ENCODE results near the gene XIRP2. TPM values are rescaled to one million over a fixed set of nuclear protein-coding genes. Genes with fewer than 3 reads are reported as not detected.

The XIRP2 gene
- total RNA-seq, 1 experiment from 2014 or later: not detected

DNA sequence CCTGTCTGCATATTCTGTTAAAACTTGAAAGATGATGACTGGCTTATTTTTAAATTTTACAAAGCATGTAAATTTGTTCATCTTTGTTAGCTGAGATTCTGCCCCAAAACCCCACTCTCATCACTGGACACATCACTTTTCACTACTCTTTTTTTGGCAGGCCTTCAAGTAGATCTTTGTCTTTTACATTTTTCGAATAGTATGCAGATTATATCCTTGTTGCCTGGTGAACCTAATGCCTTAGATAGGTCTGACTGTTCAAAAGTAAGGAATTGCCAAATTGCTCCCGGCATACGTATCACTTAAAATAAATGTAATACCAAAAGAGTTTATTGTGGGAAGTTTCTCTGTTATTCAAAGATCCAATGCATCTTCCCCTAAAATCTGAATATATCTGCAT is 303.3 kb downstream of the XIRP2 start:
- Histone ChIP-seq H3K27me3 (no peaks in the 10 kb centered on the region), H3K36me3 (no peaks in the 10 kb centered on the region), H3K4me3 (no peak overlapping the region), H3K9me3 (no peaks in the 10 kb centered on the region)
- no peak for DNase-seq

DNA sequence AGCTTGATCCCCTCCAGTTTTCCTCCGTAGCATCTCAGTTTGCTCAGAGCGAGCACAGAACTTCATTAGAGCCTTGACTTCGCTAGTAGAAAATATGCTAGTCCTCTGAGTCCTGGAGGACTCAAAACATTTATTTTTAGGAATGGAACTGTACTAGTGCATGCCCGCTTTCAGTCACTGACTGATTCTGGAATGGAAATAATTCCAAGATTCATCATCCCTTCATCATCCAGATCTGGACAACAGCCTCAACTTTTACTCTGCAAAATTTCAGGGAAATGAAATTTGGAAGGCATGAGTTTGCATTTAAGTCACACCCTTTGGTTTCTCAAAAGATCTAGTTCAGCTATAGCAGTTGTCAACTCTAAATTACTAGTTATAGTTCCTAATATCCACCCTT is 304.6 kb downstream of the XIRP2 start:
- H3K27me3 ChIP-seq: no peaks in the 10 kb centered on the region
- H3K4me3 ChIP-seq: no peak overlapping the region
- no peaks in the 10 kb centered on the region for H3K36me3 ChIP-seq
- H3K9me3 ChIP-seq: no peaks in the 10 kb centered on the region
- no peak for DNase-seq

DNA sequence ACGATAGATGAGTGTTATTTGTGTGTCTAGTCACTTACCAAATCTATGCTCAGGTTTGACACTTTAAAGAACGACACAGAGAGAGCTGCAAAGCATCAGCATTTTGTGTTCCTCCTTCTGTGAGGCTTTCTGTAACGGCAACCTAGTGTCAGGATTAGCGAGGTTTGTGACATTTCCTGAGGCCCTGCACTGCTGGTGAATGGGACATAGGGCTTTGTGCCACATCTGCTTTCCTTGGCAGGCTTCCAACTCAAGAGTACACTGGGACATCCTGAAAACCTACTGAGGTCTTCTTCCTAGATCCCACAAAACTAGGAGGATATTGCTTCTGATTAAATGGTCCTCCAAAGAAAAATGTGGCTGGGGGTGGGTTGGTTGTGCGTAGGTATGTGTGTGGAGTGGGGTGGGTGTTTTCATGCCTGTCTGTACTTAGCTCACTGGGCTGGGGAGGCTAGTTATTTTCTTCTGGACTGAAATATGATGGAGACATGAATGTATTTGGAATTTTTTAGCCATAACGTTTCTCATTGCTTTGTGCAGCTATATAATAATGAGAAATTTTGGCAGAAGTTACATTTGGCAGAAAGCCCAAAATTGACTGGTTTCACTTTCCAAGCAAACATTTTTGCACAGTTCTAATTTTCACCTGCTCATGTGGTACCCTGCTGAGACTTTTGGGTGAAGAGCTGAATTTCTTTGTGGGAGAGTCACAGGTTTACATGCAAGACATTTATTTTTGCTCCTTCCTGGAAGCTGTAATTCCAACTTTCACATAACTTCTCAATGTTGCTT is 308.4 kb downstream of the XIRP2 start:
- peak; percentile 46 for DNase-seq
- Histone ChIP-seq H3K9me3 (no peaks in the 10 kb centered on the region), H3K27me3 (no peaks in the 10 kb centered on the region), H3K4me3 (no peak overlapping the region), H3K36me3 (no peaks in the 10 kb centered on the region)

DNA sequence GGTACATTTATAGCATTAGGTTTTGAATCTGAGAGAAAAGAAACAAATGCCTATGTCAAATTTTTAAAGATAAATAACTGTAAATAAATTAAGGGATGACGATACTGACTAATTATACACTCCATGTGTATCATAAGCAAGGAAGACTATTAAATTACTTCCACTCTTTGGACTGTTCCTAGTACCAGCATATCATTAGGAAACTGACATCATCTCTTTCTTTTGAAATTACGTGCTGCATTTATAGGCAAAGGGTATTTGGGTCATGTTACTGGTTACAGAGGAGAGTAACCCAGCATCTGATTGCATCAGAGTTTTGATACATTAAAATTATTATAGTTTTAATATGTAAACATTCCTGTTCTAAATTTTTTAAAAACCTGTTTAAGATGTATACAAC is 309.7 kb downstream of the XIRP2 start:
- Histone ChIP-seq H3K27me3 (no peaks in the 10 kb centered on the region), H3K9me3 (no peaks in the 10 kb centered on the region), H3K36me3 (no peaks in the 10 kb centered on the region), H3K4me3 (no peak overlapping the region)
- DNase-seq: no peak

DNA sequence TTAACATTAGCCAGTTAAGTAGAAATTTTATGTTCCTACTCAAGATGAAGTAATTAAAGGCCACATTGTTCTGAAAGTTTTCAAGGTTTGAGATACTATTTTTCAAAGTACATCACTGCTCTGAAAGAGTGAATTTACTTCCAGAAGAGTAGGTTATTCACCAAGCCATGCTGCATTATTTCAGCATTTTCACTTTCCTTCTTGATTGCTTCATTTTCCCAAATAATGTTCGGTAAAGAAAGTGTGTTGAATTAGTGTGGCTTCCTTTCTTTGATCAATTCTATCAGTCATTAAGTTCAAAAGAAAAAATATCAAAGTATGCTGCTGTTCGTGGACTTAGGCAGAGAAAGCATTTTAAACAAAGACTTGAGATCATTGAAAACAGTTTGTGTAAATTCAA is 310.3 kb downstream of the XIRP2 start:
- Histone ChIP-seq H3K36me3 (no peaks in the 10 kb centered on the region), H3K27me3 (no peaks in the 10 kb centered on the region), H3K4me3 (no peak overlapping the region), H3K9me3 (no peaks in the 10 kb centered on the region)
- no peak for DNase-seq

DNA sequence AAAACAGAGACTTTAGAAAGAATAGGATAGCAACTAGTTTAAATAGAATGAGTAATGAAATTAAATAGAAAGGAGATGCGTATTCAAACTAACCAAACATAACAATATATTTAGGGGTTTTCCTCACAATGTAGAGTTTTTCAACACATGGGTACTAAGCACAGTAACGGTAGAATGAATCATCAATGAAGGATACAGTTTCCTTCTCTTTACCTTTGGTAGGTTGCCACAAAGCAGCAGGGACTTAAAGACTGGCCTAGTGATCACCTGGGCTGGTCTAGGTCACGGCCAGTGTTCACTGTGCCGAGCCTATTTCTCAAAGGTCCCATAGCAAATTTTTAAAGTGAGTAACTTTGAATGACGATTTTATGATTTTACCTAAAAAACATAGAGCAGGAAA is 311.7 kb downstream of the XIRP2 start:
- Histone ChIP-seq H3K36me3 (no peaks in the 10 kb centered on the region), H3K4me3 (no peak overlapping the region), H3K9me3 (no peaks in the 10 kb centered on the region), H3K27me3 (no peaks in the 10 kb centered on the region)
- no peak for DNase-seq

DNA sequence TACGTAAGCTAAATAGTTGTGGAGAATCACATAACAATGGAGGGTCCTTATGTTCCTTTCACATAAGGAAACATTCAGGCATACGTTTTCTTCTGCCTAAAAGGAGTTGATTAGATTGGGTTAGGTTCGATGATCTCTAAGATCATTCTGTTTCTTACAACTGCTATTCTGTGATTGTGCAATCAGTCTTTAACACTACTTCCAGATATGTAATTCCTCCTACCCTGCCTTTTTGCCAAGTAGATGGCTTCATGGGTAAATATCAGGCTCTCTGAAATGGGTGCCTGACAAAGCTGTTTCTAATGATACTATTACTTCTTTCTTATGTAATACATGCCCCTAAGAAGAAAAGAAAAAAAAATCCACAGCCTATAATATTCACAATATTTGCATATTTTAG is 321.5 kb downstream of the XIRP2 start:
- H3K36me3 ChIP-seq: no peaks in the 10 kb centered on the region
- no peak for DNase-seq
- H3K4me3 ChIP-seq: no peak overlapping the region
- no peaks in the 10 kb centered on the region for H3K27me3 ChIP-seq
- no peaks in the 10 kb centered on the region for H3K9me3 ChIP-seq

DNA sequence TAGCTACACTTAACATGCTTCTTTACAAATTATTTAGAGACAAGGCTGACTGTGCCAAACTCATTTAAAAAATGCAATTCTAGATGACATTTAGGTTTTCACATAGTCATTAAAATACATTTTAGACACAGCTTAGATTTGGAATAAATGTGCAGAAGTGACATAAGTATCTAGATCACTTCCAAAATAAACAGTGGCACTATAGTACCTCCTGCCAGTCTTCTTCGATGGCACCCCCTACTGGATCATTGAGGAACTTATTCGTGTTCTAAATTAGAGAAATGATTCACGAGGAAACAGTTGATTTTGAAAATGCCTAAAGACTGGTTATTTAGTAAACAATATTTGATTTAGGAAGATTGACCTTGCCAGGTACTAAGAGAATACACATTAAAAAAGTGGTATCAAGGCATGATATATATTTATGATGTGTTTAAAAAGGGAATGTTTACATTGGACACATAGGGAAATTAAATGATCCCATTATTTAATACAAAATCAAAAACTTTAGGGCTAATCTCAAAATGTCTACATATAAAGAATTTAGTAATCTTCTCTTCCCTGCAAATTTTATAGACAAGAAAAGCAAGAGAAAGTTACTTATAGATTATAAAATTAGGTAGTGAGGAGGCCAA is 323.9 kb downstream of the XIRP2 start:
- peak; percentile 10 for DNase-seq
- Histone ChIP-seq H3K4me3 (no peak overlapping the region), H3K36me3 (no peaks in the 10 kb centered on the region), H3K27me3 (no peaks in the 10 kb centered on the region), H3K9me3 (no peaks in the 10 kb centered on the region)

DNA sequence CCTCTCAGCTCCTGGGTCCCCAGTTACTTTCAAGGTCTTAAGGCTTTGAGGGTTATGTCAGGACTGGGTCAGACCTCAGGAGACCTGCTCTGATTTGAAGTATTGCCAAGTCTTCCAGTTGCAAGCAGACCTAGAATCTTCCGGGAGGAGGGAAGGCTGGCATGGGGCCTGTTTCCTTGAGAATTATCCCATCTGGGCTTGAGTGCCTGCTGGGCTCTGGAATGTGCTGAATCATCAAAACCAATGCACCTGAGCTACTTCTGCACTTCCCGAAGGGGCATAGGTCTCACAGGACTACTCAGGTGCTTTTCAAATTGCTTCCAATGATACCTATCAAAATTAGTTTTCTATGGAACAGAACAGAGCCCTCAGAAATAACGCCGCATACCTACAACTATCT is 327.3 kb downstream of the XIRP2 start:
- no peak for DNase-seq
- Histone ChIP-seq H3K9me3 (no peaks in the 10 kb centered on the region), H3K4me3 (no peak overlapping the region), H3K27me3 (no peaks in the 10 kb centered on the region), H3K36me3 (no peaks in the 10 kb centered on the region)

DNA sequence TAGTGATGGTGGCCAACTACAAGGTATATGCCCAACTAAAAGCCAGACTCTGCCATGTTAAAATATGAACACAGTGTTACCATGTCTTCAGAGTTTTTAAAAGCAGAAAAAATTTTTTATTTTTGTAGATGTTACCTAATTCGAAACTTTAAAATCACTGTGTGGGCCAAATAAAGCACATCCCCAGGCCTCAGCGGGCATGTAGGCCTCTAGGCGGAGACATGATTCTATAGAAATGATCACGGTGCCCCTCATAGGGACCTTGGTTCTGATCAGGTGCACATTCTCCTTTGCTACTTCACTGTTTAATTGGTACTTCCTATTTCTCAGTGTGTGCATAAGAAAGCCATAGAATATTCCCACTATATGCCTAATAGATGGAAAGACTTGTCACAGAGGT is 349.2 kb downstream of the XIRP2 start:
- Histone ChIP-seq H3K9me3 (no peaks in the 10 kb centered on the region), H3K36me3 (no peaks in the 10 kb centered on the region), H3K27me3 (no peaks in the 10 kb centered on the region), H3K4me3 (no peak overlapping the region)
- DNase-seq: no peak

DNA sequence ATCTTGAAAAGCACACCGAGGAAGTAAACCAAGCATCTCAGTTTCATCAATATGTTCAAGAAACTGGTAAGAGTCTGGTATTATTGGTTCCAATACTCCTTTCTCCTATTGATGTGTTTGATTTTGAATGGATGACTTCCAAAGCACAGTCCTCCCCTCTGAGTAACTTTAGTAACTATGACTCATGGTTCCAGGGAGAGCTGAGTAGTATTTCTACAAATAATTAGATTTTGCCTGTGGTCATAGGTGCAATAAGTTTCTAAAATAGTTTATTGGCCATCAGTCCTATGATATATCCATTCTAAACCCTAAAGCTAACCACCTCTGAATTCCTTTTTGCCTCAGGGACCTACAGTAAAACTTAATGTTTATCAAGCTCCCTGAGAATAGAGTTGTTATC is 352.4 kb downstream of the XIRP2 start:
- Histone ChIP-seq H3K36me3 (no peaks in the 10 kb centered on the region), H3K4me3 (no peak overlapping the region), H3K9me3 (no peaks in the 10 kb centered on the region), H3K27me3 (no peaks in the 10 kb centered on the region)
- no peak for DNase-seq

DNA sequence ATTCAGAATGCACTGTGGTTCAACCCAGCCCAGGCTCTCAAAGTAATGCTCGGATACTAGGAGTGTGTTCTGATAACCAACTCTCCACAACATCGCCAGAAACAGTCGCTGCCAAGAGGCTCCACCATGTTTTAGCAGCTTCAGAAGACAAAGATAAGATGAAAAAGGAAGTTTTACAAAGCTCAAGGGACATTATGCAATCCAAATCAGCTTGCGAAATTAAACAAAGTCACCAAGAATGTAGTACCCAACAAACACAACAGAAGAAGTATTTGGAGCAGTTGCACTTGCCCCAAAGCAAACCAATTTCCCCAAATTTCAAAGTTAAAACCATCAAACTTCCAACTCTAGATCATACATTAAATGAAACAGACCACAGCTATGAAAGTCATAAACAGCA is 360.9 kb downstream of the XIRP2 start:
- no peaks in the 10 kb centered on the region for H3K9me3 ChIP-seq
- H3K4me3 ChIP-seq: no peak overlapping the region
- H3K27me3 ChIP-seq: no peaks in the 10 kb centered on the region
- DNase-seq: no peak
- H3K36me3 ChIP-seq: no peaks in the 10 kb centered on the region

DNA sequence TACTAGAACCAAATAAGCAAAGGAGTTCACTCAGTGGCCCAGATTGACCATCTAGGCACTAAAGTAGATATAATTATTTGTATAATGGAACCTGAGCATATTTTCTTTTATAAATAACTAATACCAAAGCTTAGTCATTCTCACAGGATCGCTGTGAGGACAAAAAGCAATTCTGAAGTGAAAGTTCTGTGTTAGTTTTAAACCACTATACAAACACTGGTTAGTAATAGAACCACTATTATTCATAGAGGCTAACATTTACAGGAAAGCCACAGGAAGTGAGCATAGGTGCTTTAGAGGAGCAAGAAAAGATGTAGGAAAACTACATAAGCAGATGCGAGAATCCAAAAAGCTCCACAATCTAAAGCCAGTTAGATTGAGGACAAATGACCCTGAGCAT is 364.7 kb downstream of the XIRP2 start:
- Histone ChIP-seq H3K36me3 (no peaks in the 10 kb centered on the region), H3K9me3 (no peaks in the 10 kb centered on the region), H3K4me3 (no peak overlapping the region), H3K27me3 (no peaks in the 10 kb centered on the region)
- DNase-seq: no peak

DNA sequence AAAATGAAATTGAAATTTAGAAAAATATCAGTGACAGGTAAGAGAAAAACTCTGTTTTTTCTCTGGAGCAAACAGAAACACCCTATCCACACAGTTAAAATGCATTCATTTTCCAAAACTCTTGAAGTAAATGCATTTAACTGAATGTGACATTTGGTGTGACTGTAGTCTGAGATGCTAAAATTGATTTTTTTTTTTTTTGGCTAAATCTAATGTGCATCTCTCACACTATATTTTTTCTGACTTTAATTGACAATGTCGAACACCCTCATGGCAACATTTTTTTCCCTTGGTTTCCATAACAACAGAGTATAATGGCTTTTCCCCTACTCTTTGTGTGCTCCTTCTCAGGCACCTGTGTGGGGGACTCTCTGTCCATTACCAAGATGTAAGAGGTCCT is 366.4 kb downstream of the XIRP2 start:
- Histone ChIP-seq H3K4me3 (no peak overlapping the region), H3K36me3 (no peaks in the 10 kb centered on the region), H3K9me3 (no peaks in the 10 kb centered on the region), H3K27me3 (no peaks in the 10 kb centered on the region)
- no peak for DNase-seq

DNA sequence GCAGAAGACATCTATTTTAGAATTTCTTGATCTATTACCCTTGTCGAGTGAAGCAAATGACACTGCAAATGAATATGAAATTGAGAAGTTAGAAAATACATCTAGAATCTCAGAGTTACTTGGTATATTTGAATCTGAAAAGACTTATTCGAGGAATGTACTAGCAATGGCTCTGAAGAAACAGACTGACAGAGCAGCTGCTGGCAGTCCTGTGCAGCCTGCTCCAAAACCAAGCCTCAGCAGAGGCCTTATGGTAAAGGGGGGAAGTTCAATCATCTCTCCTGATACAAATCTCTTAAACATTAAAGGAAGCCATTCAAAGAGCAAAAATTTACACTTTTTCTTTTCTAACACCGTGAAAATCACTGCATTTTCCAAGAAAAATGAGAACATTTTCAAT is 370.4 kb downstream of the XIRP2 start:
- H3K27me3 ChIP-seq: no peaks in the 10 kb centered on the region
- H3K4me3 ChIP-seq: no peak overlapping the region
- no peak for DNase-seq
- no peaks in the 10 kb centered on the region for H3K36me3 ChIP-seq
- no peaks in the 10 kb centered on the region for H3K9me3 ChIP-seq

DNA sequence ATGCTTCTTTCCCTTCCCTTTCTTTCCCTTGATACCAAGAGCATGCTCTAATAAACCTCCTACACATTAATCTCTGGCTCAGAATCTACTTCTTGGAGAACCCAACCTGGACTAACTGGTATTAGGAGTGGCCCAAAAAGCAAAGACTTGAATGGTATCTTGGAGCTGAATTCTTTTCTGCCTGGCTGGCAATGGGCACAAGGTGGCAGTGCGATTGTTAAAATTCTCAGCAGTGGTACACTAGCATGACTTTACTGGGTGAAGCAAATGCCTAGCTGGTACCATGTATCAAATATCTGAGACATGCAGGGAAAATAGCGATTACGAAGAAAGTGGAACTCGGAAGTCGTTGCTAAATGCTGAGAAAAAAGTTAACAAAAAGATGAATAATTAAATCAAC is 376.1 kb downstream of the XIRP2 start:
- DNase-seq: peak; percentile 2
- Histone ChIP-seq H3K27me3 (no peaks in the 10 kb centered on the region), H3K4me3 (no peak overlapping the region), H3K9me3 (0 out of 2 replicates have a peak, but pooled peaks cover 4% of the 10 kb centered on the region), H3K36me3 (no peaks in the 10 kb centered on the region)

DNA sequence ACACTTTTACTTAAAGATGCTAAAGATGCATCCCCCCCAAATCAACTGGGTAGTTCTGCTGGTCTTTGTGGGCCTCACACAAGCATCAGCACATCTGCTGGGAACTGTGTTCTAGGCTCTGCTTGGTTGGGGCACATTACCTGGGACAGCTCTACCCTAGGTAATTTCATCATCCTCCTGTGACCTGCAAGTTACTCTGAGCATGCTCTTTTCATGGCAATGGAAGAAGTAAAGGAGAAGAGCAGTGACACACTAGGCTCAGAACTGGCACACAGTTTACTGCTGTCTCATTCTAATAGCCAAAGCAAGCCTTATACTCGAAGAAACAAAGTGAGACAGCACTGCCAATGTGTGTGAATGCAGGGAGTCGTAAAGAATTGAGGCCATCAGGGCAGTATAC is 376.7 kb downstream of the XIRP2 start:
- Histone ChIP-seq H3K9me3 (0 out of 2 replicates have a peak, but pooled peaks cover 4% of the 10 kb centered on the region), H3K36me3 (no peaks in the 10 kb centered on the region), H3K4me3 (no peak overlapping the region), H3K27me3 (no peaks in the 10 kb centered on the region)
- no peak for DNase-seq

DNA sequence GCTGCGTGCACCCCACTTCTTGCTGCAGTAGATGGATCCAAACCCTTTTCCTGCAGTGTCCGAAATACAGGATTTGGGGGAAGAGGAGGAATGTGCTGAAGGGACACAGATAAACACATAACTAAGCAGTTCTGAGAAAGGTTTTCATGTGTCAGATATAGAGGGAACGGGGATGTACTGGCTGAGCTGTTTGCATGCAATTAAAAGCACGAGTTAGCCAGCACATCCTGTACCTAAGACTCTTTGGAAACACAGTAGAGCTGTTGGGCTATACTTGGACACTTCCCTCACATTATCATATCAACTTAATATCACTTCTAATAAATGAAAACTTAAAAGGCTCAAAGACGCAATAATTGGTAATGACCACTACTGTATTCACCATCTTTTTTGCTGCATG is 377.4 kb downstream of the XIRP2 start:
- Histone ChIP-seq H3K36me3 (no peaks in the 10 kb centered on the region), H3K4me3 (no peak overlapping the region), H3K9me3 (0 out of 2 replicates have a peak, but pooled peaks cover 4% of the 10 kb centered on the region), H3K27me3 (no peaks in the 10 kb centered on the region)
- DNase-seq: no peak
